NCI-H1694 treated with DMSO at 0.1 percent for 48 hours (cell line): ENCODE results near the gene LHFPL3.

ENCODE experiments used
- DNase-seq: peaks from one replicate; lab custom pipeline; 2025; lab: John Stamatoyannopoulos, UW

Gene LHFPL3

DNA sequence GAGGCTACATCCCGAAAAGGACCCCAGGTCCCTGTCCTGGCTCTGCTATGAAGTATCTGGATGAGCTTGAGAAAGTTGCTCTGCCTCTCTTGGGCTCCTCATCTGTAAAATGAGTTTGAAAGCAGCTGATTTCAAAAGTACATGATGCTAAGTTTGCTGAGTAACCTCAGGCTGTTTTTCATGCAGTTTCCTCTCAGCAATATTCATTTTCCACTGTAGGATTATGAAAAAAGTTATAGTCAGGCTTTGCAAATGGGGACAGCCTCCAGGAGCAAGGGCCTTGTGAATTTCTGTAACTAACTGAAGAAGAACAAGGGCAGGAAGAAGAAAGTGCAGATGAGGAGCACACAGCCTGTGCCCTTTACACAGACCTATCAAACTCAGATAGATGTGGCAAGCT, 518.3 kb downstream of the LHFPL3 start:
- no peak for DNase-seq

DNA sequence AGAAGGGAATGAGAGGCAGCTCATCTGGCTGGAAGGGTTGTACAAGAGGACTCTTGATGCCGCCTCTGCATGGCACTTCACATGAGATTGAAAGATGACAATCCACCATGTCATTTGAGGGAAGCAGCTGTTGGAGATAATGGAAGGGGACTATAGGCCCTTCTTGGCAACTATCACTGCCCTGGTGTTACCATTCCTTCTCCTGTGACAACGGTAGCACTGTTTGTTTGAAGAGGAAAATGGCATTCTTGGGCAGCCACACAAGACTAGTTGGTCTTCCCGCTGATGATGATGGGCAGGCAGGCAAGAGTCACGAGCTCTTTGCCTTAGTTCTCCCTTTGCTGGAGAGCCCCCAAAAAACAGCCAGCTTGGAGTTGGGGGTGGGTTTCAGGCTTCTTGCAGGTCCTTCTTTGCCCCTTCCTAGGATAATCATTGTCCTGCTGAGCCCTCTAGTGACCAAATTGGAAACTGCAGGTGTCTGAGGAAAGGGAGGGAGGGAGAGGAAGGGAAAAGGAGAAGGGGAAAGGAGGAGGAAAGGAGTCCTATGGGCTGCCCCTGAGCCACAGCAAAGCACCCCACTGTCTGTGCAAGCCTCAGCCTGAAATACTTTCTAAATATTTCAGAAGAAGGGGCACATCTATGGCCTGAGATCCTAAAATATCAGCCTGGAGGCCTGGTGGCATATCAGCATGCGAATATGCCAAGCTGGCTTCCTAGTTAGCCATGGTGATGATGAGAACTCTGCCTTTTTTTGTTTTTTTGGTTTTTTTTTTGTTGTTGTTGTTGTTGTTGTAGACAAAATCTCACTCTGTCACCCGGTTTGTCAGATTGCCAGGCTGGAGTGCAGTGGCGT, 520.0 kb downstream of the LHFPL3 start:
- DNase-seq = peak; percentile 62

DNA sequence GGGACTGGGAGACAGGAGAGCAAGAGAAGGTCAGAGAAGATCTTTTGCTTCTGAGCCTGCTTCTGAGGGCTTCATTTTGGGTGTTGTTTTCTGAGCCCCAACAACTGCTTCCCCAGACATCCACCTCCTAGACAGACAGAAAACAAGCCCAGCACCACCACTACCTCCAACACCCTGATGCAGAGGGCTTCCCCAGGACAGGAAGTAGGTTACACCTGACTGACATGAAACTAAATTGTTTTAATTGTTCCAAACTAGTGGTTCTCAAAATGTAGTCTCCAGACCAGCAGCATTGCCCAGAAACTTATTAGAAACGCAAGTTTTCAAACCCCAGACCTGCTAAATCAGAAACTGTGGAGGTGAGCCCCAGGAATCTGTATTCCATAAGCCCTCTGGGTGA, 522.0 kb downstream of the LHFPL3 start:
- no peak for DNase-seq

DNA sequence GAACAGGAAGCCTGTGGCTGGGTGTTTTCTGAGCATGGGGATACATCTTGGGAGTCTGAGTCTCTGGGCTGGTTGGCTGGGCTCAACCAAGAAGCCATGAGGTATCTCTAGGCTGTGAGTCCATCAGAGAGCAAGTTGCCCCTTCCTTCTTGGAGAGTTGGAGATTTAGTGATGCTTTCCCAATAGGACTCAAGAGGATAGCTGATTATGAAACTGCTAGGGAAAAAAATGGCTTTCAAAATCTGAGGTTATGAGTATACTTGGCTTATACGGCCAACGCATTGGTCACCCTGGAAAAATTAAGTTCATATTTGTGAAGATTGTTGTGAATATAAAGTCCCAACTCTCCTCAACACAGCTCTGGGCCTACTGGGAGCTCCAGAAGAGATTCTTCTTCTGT, 522.9 kb downstream of the LHFPL3 start:
- no peak for DNase-seq

DNA sequence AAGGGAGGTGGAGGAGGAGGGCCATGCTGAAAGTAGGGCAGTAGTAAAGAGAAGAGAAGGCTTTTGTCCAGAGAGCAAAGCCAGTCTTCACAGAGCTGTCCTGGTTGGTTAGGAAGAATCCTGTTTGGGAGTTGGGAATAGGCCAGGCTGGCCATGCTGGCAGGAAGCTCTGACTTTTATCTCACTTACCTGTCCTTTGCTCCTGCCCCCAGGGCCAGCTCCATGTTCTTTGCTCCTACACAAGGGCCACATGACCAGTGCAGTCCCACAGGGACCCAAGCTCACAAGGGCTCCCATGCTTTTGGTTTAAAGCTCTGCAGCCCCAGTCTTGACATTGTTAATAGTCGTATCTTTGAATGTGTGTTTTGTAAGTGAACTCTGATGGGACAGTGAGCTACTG, 524.0 kb downstream of the LHFPL3 start:
- DNase-seq = no peak

DNA sequence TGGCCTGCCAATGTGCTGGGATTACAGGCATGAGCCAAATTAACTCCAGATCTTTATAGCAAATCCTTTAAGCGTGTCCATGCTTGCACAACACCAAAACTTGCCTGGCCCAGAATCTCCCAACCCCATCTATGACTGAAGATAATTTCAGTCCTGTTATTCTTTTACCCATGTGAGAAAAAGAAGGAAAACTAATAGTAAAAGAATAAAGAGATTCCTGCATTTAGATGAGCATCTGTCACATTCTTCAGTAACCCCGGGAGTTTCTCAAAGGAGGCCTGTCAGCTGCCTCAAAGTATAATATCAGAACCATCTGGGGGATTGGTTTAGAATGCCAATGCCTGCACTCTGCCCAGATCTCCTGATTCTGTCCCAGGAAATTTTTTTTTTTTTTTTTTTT, 527.5 kb downstream of the LHFPL3 start:
- DNase-seq = no peak

DNA sequence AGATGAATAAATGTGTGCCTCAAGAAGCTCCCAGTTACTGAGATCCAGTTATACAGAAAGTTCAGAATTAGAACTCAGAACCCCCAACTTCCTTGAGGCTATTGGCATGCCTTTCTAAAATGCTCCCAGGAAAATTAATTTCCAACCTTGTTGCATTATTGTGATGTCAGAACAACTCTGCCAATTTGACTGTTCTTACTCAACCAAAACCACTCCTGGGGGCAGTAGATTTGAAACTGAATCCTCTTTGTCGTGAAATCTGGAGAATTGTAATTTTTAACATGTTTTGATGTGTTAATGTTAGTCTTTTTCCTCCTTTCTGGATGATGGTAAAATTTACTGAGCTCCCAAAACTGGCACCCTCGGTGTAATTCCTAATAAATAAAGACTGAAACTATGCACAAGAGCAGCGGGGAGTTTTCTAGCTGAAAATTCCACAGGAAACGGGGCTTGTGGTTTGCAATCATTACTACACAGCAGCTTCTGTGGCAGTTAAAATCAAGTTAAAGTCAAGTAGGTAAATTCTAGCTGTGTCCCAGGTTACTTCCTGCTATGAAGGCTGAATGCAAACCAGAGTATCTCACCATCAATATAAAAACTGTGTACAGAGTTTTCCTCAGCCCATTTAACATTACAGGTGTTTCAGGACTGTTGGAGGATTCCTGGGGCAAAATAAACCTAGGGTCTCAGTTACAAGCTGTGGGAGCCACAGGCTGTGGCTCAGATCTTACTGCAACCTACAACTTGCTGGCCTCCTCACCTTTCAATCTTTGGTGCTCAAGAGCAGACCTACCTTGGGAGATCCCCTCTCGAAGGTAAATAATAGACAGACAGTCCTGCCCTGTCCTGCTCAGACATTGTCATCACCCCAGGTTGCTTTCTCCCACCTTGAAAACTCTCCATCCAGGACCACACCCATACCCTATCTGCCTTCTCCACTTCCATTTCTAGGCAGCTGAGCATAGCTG, 529.3 kb downstream of the LHFPL3 start:
- DNase-seq = no peak

DNA sequence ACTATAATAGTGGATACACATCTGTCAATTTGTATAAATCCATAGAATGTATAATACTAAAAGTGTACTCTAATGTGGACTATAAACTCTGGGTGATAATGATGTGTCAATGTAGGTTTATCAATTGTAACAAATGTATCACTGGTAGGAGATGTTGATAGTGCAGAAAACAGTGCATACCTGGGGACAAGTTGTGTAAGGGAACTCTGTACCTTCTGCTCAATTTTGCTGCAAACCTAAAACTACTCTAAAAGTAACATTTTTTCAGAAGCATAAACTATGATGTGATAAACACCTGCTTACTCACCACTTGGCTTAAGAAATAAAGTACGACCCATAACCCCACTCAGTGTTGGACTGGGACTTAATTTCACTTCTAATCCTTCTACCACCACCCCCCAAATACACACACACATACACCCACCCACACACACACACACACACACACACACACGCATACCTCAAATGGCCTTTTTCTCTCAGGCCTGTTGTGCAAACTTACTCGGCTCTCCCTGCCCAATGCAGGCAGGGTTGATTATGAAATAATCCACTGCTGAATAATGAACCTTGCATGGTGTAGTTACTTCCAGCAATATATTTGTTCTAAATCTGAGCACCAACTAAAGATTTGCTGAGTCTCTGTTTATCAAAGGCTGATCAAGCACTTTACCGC, 531.5 kb downstream of the LHFPL3 start:
- no peak for DNase-seq

DNA sequence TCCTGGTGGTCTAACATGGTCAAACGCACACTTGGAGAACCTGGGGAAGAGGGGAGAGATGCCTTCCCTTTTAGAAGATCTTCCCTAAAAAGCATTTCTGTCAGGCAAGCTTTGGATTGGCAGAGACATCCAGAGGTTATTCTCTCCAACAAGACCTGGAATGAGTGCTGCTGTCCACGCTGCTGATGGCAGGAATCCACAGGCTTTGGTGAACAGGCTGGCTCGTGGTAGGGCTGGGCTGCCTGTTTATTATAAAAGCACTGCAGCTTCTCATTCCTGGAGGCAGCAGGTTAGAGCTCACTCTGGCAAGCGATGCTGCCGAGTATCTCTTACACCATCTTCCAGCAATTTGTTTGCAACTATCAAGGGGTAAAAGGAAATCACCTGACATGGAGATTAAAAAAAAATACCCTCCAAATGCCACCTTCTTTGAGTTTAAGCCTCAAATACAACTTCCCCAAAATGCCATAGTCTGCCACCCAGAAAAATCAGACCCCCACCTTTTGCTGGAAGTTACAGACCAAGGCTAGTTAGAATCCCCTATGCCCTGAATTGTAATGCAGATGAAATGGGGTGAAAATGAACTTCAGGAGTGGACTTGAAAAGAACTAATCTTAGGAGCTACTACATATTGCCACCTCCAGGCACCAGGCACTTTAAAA, 533.5 kb downstream of the LHFPL3 start:
- no peak for DNase-seq

DNA sequence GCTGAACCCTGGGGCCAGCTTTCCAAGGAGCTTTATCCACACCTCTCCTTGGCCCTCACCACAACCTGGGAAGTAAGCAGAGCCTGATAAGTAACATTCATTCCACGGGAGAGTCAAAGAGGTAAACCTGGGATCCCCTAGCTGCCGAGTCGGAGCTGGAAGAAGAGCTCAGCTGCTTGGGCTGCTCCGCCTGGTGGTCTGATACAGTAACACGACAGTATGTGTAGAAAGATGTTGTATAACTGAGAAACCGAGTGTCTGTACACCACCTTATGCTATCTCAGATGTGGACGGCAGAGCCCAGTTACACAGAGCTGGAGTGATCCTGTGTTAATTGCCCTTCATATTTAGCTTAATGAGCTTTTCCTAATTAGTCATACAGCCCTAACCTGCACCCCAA, 534.3 kb downstream of the LHFPL3 start:
- DNase-seq = peak; percentile 67

DNA sequence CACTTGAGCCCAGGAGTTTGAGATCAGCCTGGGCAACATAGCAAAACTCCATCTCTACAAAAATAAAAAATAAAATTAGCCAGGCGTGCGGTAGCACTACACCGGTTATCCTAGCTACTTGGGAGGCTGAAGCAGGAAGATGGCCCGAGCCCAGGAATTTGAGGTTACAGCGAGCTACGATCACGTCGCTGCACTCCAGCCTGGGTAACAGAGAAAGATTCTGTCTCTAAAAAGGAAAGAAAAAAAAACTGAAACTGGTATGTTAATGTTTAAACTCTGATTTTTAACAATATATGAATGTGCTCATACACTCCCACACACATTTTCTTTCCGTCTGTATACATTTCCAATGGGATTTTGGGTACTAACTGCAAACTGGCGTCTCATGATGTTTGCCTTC, 545.0 kb downstream of the LHFPL3 start:
- DNase-seq = no peak

DNA sequence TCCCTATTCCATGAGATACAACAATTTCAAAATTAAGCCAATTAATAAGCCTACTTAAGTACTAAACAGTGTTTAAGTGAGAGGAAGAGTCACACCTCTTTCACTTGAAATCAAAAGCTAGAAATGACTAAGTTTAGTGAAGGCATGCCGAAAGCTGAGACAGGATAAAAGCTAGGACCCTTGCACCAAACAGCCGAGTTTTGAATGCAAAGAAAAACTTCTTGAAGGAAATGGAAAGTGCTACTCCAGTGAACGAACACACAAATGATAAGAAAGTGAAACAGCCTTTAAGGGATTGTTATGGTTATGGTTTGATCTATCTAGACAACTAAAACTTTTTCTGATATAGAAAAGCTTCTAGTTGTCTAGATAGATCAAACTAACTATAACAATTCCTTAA, 550.2 kb downstream of the LHFPL3 start:
- no peak for DNase-seq

DNA sequence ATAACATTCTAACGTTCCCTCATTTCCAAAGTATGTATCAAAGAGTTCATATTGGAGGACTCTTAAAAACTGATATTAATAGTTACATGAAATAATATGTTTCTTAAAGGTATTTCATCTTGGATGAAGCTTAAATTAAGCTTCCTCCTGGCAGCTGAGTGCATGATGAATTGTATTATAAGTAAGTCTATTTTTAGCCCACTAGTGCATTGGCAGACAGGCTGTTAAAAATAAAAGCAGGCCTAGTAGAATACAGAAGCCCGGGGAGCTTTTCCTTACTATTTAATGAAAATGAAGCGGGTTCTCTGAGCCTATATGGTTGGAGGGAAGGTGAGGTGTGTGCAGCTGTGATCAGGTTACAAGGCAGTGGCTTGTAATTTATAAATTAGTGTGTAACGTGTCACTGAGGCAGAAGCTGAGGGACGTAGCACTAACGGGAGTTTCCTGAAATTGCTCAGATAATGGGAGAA, 554.9 kb downstream of the LHFPL3 start:
- no peak for DNase-seq

DNA sequence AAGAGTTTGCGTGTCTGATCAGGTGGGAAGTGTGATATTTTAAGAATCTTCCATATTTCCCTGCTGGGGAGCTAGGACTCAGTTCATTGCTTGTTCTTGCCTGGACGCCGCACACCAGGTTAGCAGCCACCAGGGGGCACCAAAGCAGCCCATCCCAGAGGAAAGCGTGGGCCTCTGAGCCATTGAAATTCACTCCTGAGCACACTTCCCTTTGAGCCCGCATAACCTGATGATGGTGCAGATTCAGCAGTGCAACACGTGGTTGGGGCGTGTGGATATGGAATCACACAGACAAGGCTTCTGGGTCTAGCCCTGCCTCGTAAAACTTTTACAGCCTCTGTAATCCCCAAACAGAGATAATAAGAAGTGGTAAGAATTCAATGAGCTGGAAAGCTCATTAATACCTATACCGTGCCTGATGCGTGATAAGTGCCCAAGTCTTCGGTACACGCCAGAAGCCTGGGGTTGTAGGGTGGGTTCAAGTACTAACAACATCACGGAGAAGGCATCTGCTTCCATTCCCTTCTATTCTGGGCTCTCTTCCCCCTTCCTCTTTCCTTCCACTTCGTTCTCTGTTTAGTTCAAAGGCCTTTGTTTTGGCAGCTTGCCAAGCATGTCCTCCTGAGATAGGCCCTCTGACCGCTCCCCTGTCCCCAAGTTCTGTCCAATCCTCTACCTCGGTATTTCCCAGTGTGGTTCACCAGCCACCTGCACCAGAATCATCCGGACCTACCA, 555.5 kb downstream of the LHFPL3 start:
- peak; percentile 59 for DNase-seq

DNA sequence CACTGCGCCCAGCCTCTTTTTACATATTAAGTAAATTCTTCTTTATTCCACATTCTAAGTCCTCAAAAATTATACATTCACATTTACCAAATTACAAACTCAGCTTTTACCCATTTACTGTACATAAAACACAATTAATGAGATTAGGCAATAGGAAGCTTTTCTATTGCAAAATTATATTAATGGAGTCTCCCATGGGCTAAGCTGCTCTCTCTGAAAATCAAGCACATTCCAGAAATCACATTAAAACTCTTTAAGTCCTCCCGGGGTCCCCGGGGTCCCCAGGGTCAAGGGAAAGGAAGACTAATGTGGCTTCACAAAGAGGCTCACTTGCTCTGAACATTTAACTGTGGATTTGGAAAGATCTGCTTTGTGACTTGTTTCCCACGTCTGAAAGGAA, 558.2 kb downstream of the LHFPL3 start:
- DNase-seq = no peak

DNA sequence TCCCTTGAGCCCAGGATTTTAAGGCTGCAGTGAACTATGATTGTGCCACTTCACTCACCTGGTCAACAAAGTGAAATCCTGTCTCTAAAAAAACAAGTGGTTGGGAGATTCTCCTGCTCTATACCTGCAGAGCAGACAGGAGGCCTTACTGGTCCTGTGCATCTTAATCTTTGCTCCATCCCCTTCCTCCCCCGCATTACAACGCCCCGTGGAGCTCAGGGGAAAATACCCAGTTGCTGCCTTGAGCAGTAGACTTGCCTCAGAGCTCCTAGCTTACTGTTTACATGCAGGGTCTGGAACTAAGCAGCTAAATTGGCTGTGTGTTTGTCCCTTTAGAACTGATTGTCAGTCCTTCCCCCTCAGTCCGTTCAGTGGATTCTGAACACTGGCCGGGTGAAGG, 561.8 kb downstream of the LHFPL3 start:
- no peak for DNase-seq

DNA sequence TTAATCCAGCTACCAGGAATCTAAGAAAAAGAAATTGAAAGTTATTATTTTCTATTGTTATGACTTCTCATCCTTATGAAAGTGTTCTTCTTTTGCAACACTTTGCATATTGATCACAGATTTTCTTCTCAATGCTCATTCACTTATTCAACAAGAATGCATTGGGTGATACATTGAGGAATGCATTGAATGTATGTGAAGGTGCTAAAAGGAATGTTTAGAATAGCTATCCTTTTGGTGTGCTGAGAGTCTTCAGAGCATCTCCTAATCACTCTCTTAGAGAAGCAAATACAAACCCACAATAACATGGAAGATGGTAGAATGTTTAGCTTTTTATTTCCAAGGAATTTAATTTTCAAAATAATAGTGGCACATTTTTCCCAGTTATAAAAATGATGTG, 563.5 kb downstream of the LHFPL3 start:
- no peak for DNase-seq

DNA sequence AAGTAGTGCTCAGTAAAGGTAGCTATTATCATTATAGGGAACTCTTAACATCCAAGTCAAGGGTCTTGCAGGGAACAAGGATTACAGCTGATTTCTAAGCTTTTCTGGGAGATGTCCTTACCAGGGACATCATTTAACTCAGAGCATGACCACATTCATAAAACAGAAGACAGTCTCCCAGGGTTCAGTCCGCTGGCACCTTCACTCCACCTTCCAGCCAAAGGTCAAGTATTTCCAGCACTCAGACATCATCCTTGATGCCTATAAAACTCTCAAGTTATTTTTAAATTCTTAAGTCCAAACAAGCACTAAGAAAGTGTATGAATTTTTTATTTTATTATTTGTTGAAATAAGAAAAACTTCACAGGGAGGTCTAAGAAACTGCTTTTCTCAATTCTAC, 565.9 kb downstream of the LHFPL3 start:
- no peak for DNase-seq

DNA sequence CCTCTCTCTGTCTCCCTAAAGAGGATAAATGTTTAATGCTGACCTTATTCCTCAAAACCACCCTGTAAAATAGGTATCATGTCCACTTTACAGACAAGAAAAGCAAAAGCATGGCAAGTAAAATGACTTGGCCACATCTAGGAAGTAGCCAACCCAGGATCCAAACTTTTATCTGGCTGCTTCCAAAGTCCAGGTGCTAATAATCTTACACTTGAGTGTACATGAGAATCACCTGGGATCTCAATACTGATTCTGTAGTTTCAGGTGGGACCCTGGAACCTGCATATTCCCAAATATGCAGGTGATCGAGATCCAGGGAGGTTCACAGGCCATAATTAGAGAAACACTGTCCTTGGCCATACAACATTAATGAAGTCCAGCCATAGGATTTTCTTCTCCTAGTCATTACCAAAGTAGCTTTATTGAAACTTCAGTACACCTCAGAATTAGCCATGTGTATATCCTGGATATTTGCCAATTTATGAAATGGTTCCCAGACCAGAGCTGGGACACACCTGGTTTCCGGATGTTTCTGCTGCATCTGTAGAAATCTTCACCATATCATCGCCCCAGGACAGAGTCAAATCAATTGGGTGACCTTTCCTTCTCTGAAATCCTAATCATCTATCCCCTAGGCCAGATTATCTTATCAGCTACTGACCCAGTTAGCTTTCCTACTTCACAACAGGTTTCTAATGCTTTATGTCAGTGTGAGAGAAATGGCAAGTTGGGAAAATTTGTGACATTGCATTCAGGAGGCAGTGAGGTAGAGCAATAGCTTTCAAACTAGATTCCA, 566.5 kb downstream of the LHFPL3 start:
- DNase-seq = no peak

DNA sequence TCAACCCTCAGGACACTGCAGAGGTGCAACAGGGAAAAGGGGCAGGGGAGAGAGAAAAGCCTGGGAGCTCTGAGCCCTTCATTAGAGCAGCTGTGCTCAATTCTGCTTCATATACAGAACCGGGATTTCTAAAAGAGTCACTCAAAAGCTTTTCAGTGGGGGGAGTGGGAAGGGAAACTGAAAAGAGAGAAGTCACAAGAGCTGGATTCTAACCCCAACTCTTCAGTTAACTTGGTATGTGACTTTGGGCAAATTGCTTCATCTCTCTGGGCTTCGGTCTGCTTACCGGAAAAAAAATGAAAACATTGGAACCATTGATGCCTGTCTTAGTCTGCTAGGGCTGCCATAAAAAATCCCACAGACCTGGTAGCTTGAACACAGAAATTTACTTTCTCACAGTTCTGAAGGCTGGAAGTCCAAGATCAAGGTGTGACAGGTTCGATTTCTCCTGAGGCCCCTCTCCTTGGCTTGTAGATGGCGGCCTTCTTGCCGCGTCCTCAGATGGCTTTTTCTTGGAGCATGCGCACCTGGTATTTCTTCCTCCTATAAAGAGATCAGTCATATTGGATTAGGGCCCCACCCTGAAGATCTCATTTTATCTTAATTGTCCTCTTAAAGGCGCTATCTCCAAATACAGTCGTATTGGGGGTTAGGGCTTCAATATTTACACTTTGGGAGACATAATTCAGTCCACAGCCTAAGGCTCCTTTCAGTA, 567.3 kb downstream of the LHFPL3 start:
- DNase-seq = no peak
